Neural progenitor cell (in vitro differentiated cells): ENCODE measurements around the gene LCP1. TPM values are rescaled to one million over a fixed set of nuclear protein-coding genes. Genes with fewer than 3 reads are reported as not detected.
"Not testable (repeated sequence)": the region's sequence is repeated elsewhere in the genome, so short reads cannot be mapped to it uniquely, and the experiment has no call there.

ENCODE experiments used
- DNase-seq: peaks from one replicate; pipeline ENCODE4 v3.0.0-alpha.2; 2016; ENCODE audit warnings: low spot score
- H2AFZ ChIP-seq: fragments of 200-600 bp; sonication (generic); replicated peaks from 2 replicates; pipeline ENCODE4 v1.6.1; 2016; ENCODE audit warnings: antibody characterized with exemption
- H3F3A ChIP-seq: fragments of 200-600 bp; sonication (generic); 2 replicates; pipeline ENCODE4 v1.6.1; 2016; ENCODE audit warnings: antibody characterized with exemption, low read depth
- H3K27ac ChIP-seq: fragments of 200-600 bp; sonication (generic); 2 replicates; pipeline ENCODE4 v1.5.1; 2016; ENCODE audit warnings: mild to moderate bottlenecking
- H3K27me3 ChIP-seq: fragments of 200-600 bp; sonication (generic); 2 replicates; pipeline ENCODE4 v1.6.1; 2016; ENCODE audit warnings: mild to moderate bottlenecking, moderate library complexity
- H3K36me3 ChIP-seq: fragments of 200-600 bp; sonication (generic); 2 replicates; pipeline ENCODE4 v1.5.1; 2016
- H3K4me1 ChIP-seq: fragments of 200-600 bp; sonication (generic); 2 replicates; pipeline ENCODE4 v1.6.1; 2016; ENCODE audit warnings: mixed run types
- H3K4me2 ChIP-seq: fragments of 200-600 bp; sonication (generic); 2 replicates; pipeline ENCODE4 v1.6.1; 2016
- H3K4me3 ChIP-seq: fragments of 200-600 bp; sonication (generic); 2 replicates; pipeline ENCODE4 v1.5.1; 2016
- H3K79me2 ChIP-seq: fragments of 200-600 bp; sonication (generic); 2 replicates; pipeline ENCODE4 v1.6.1; 2016; ENCODE audit warnings: low read depth
- H3K9ac ChIP-seq: fragments of 200-600 bp; sonication (generic); 2 replicates; pipeline ENCODE4 v1.6.1; 2016
- H3K9me3 ChIP-seq: fragments of 200-600 bp; sonication (generic); 2 replicates; pipeline ENCODE4 v1.5.1; 2016; ENCODE audit warnings: low read depth
- H4K20me1 ChIP-seq: fragments of 200-600 bp; sonication (generic); 2 replicates; pipeline ENCODE4 v1.6.1; 2016; ENCODE audit warnings: low read depth
- H3K27ac Mint-ChIP-seq: 3 replicates; pipeline ENCODE4 v1.8.0; 2021; ENCODE audit warnings: mixed read lengths
- H3K27me3 Mint-ChIP-seq: 2 replicates; pipeline ENCODE4 v1.8.0; 2022; ENCODE audit warnings: low read depth, mild to moderate bottlenecking, inconsistent platforms, moderate library complexity, mixed read lengths; ENCODE audit not compliant: insufficient read depth
- H3K36me3 Mint-ChIP-seq: 3 replicates; pipeline ENCODE4 v1.8.0; 2021; ENCODE audit warnings: mixed read lengths
- H3K4me1 Mint-ChIP-seq: 3 replicates; pipeline ENCODE4 v1.8.0; 2021; ENCODE audit warnings: mixed read lengths
- H3K4me3 Mint-ChIP-seq: 3 replicates; pipeline ENCODE4 v1.8.0; 2021; ENCODE audit warnings: mild to moderate bottlenecking, moderate library complexity, mixed read lengths
- H3K9me3 Mint-ChIP-seq: 3 replicates; pipeline ENCODE4 v1.8.0; 2020; ENCODE audit warnings: mixed read lengths
- CTCF ChIP-seq: fragments of 200-600 bp; sonication (generic); IDR thresholded peaks from 2 replicates; pipeline ENCODE4 v1.5.1; 2017; ENCODE audit warnings: antibody characterized with exemption, mild to moderate bottlenecking
- EZH2 ChIP-seq: fragments of 200-600 bp; sonication (generic); IDR thresholded peaks from 2 replicates; pipeline ENCODE4 v1.6.1; 2017; ENCODE audit warnings: antibody characterized with exemption, mild to moderate bottlenecking, moderate library complexity
- EZH2phosphoT487 ChIP-seq: fragments of 200-600 bp; sonication (generic); IDR thresholded peaks from 2 replicates; pipeline ENCODE4 v1.6.1; 2017; ENCODE audit warnings: antibody characterized with exemption
- total RNA-seq: library from RNA; depleted of rRNA; stranded (reverse); fragments of >200 nt; gene quantifications from 2 replicates; pipeline ENCODE4 v1.2.3, GENCODE V29; 2015; ENCODE audit warnings: low replicate concordance

LCP1 gene
- total RNA-seq, 1 donor from 2014 or later, result 2.2 TPM

- TF ChIP-seq EZH2 (no peak), CTCF (no peak), EZH2phosphoT487 (no peak)
- Mint-ChIP-seq H3K9me3 (peaks cover 8% of the 10 kb centered on the region), H3K27me3 (peaks cover 7% of the 10 kb centered on the region), H3K27ac (no peak overlapping the region), H3K36me3 (no peaks in the 10 kb centered on the region), H3K4me1 (peaks cover 6% of the 10 kb centered on the region), H3K4me3 (no peak overlapping the region)
- Histone ChIP-seq H3K4me1 (no peaks in the 10 kb centered on the region), H3F3A (no peaks in the 10 kb centered on the region), H3K79me2 (no peaks in the 10 kb centered on the region), H3K4me2 (no peak overlapping the region), H3K36me3 (no peaks in the 10 kb centered on the region), H3K4me3 (no peak overlapping the region), H2AFZ (no peak overlapping the region), H4K20me1 (no peaks in the 10 kb centered on the region), H3K9me3 (no peaks in the 10 kb centered on the region), H3K9ac (no peak overlapping the region), H3K27me3 (peaks cover 9% of the 10 kb centered on the region), H3K27ac (no peak overlapping the region)
- no peak for DNase-seq
These were observed 17.3 kb downstream of the LCP1 start for GRCh38 chr13:46164661-46165060.

DNA sequence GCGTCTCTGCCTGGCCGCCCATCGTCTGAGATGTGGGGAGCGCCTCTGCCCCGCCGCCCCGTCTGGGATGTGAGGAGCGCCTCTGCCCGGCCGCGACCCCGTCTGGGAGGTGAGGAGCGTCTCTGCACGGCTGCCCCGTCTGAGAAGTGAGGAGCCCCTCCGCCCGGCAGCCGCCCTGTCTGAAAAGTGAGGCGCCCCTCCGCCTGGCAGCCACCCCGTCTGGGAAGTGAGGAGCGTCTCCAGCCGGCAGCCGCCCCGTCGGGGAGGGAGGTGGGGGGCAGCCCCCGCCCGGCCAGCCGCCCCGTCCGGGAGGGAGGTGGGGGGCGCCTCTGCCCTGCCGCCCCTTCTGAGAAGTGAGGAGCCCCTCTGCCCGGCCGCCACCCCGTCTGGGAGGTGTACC is 19.2 kb downstream of the LCP1 start:
- H3K27ac Mint-ChIP-seq, H4K20me1 ChIP-seq, H3K4me1 Mint-ChIP-seq, H3K27ac ChIP-seq, H3K9me3 Mint-ChIP-seq, H3K4me3 Mint-ChIP-seq, H3K79me2 ChIP-seq, H3F3A ChIP-seq, H3K4me2 ChIP-seq, H3K27me3 Mint-ChIP-seq, H3K9ac ChIP-seq, H3K36me3 ChIP-seq, H3K4me1 ChIP-seq, H2AFZ ChIP-seq, DNase-seq, H3K36me3 Mint-ChIP-seq, H3K9me3 ChIP-seq, H3K27me3 ChIP-seq, H3K4me3 ChIP-seq: not testable (repeated sequence)

- Histone ChIP-seq H3K36me3 (no peaks in the 10 kb centered on the region), H3K4me2 (no peak overlapping the region), H3K9me3 (no peaks in the 10 kb centered on the region), H3F3A (no peaks in the 10 kb centered on the region), H4K20me1 (no peaks in the 10 kb centered on the region), H2AFZ (no peak overlapping the region), H3K4me1 (no peaks in the 10 kb centered on the region), H3K4me3 (no peak overlapping the region), H3K9ac (no peak overlapping the region), H3K27me3 (no peaks in the 10 kb centered on the region), H3K27ac (no peak overlapping the region), H3K79me2 (no peaks in the 10 kb centered on the region)
- DNase-seq, result peak; percentile 53
- no peak overlapping the region for H3K4me3 Mint-ChIP-seq
- TF ChIP-seq EZH2phosphoT487, result no peak
- TF ChIP-seq EZH2, result no peak
- peak; percentile 84 for TF ChIP-seq CTCF
- no peaks in the 10 kb centered on the region for H3K27me3 Mint-ChIP-seq
- H3K27ac Mint-ChIP-seq, result no peak overlapping the region
- H3K36me3 Mint-ChIP-seq, result no peaks in the 10 kb centered on the region
- H3K9me3 Mint-ChIP-seq, result peaks cover 8% of the 10 kb centered on the region
- H3K4me1 Mint-ChIP-seq, result peaks cover 3% of the 10 kb centered on the region
These were observed 21.4 kb downstream of the LCP1 start for GRCh38 chr13:46160471-46161066.

- no peak overlapping the region for H3K4me3 Mint-ChIP-seq
- Histone ChIP-seq H4K20me1 (no peaks in the 10 kb centered on the region), H3K27me3 (no peaks in the 10 kb centered on the region), H3K36me3 (no peaks in the 10 kb centered on the region), H3K4me1 (no peaks in the 10 kb centered on the region), H3K9ac (no peak overlapping the region), H3F3A (no peaks in the 10 kb centered on the region), H2AFZ (no peak overlapping the region), H3K4me3 (no peak overlapping the region), H3K4me2 (no peak overlapping the region), H3K27ac (no peak overlapping the region), H3K79me2 (no peaks in the 10 kb centered on the region), H3K9me3 (no peaks in the 10 kb centered on the region)
- peaks cover 3% of the 10 kb centered on the region for H3K4me1 Mint-ChIP-seq
- no peak overlapping the region for H3K27ac Mint-ChIP-seq
- TF ChIP-seq EZH2, result no peak
- no peak for TF ChIP-seq EZH2phosphoT487
- TF ChIP-seq CTCF, result no peak
- H3K27me3 Mint-ChIP-seq, result no peaks in the 10 kb centered on the region
- H3K36me3 Mint-ChIP-seq, result no peaks in the 10 kb centered on the region
- peaks cover 8% of the 10 kb centered on the region for H3K9me3 Mint-ChIP-seq
- no peak for DNase-seq
These were observed 21.9 kb downstream of the LCP1 start for GRCh38 chr13:46160065-46160464.
